GM21447 (cell line): ENCODE data around the gene SLC27A3.
"Not testable (repeated sequence)": the region's sequence is repeated elsewhere in the genome, so short reads cannot be mapped to it uniquely, and the experiment has no call there.

Source experiments
- ATAC-seq: cut with Tn5 transposase; IDR thresholded peaks from one replicate; pipeline ENCODE4 v1.9.1; 2021; ENCODE audit not compliant: unreplicated experiment

SLC27A3 gene

DNA sequence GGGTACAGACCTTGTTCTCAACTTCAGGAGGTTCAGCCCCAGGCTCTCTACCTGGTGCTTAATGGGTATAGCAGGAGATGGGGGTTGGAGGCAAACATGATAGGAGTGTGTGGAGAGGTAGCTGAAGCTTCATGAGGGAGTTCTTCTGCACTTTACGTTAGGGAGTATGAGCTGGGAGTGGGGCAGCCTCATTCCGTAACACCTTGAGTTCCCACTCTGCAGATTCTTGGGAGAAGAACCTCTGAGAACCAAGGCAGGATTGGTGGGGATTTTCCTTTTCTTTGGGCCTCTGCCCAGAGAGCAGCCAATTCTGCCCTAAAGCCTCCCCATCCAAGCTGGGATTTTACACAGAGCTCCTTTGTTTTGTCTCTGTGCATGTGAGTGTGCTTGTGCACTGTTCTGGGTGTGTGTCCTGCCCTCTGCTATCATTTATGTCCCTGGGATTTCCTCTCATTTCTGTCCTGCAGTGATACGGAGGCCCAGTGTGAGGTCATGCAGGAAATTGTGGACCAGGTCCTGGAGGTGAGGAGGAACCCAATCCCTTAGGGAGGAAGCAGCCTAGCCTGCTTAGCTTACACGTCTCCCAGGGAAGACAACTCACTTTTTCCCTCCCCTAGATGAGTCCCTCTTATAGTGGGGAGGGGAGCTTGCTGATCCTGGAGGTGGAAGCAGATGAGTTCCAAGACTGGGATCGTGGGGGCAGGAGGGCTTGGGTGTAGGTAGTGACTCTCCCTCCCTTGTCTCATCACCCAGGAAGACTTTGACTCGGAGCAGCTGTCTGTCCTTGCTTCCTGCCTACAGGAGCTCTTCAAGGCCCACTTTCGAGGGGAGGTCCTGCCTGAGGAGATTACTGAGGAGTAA, 11.6 kb upstream of the SLC27A3 start:
- no peak for ATAC-seq

DNA sequence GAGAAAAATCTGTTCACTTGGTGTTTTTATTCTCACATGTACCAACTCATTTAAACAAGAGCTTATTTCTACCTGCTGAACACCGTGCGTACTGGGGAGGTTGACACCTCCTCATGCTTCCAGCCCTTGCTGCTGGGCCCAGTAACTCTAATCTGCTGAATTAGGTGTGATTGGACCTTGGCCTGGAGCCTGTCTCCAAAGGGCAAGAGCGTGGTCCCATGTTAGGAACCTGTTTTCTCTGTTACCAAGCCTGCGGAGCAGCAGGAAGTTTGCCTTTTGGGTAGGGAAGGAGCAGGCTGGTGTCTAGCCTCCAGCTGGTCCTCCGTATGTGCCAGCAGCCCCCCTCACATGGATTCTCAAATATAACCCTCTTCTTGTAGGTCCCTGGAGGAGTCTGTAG, 10.9 kb upstream of the SLC27A3 start:
- no peak for ATAC-seq

DNA sequence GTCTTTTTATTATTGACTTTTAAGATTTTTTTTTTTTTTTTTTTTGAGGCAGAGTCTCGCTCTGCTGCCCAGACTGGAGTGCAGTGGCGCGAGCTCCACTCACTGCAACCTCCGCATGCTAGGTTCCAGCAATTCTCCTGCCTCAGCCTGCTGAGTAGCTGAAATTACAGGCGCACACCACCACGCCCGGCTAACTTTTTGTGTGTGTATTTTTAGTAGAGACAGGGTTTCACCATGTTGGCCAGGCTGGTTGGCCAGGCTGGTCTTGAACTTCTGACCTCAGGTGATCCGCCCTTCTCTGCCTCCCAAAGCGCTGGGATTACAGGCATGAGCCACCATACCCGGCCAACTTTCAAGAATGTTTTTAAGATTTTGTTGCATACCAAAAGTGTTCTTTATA, 8.5 kb upstream of the SLC27A3 start:
- ATAC-seq: not testable (repeated sequence)

DNA sequence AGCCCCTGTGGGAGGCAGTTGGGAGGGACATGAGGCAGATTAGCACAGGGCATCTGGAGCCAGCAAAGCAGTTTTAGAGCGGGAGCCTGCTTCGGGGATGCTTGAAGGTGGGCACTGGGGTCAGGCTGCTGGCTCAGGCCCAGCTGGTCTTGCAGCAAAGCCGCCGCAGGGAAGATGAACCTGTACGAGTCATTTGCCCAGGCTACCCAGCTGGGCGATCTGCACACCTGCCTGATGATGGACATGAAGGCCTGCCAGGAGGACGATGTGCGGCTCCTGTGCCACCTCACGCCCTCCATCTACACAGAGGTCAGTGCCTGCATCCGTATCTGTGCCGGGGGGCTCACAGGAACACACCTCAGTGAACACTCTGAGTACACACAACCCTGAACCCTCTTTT, 7.7 kb upstream of the SLC27A3 start:
- ATAC-seq: no peak

DNA sequence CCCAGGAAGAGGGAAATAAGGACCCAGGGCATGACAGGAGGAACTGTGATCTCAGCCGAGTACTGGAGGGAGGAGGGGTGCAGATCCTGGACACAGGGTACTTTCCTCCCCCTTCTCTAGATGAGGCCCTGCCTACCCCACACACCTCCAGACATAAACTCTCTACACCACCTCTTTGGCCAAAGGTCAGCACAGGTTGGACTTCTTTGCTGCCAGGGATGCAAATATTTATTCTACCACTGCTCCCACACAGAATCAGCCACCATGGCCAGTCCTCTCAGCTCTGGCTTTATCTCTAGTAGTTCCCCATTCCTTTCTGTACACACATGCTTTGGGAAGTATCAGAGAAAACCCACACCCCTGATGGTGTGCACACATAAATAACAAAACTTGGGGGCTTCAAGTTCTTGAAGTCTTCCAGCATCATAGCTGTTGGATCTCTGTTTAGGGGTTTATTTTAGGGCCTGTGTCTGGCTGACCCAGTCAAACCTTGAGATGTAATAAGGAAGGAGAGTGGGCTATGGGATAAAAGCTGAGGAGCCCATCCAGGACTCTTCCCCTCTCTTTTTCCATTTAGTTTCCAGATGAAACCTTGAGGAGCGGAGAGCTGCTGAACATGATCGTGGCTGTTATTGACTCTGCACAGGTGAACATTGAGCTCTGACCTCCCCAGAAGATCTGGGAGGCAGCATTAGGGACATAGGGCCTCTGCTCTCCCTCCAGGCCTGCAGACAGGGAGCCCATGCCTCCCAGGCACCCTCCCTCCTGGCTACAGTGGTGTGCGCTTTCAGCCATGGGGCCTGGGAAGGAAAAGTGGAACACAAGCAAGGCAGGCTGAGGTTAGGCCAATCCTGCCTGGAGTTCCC, 6.7 kb upstream of the SLC27A3 start:
- ATAC-seq: no peak

DNA sequence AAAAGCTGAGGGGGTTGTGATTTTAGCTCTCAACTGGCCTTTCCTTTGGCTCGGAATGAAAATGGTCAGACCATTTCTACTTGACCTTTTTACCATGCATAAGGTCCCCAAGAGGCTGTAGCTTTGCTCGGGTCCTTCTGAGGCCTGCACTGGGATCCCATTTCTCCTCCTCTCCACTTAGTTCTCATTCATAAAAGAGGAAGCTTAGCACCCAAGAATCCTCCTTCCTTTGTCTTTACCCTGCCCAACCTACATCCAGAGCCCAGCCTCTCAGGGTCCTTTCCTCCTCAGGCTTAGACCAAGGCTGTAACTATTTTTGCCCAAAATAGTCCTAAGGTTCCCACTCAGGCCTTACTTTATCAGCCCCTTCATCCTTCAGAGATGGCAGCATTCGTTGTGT, 6.0 kb upstream of the SLC27A3 start:
- ATAC-seq: no peak

DNA sequence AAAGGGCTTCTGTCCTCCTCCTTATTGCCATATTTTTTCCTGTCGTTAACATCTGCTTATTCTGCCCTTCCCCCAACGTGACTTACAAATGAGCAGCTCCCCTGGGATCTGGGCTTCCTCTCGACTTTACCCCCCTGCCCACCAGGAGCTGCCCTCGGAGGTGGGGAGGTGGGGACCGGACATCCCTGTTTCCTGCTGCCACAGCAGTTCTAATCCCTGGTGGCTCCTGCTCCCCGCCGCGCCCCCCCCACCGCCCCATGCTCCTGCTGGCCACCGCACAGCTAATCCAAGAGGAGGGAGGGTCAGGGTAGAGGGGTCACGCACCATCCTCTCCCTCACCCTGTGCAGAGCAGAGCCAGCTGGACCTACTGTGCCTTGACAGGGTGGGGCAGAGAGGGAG, 4.4 kb upstream of the SLC27A3 start:
- ATAC-seq: no peak

DNA sequence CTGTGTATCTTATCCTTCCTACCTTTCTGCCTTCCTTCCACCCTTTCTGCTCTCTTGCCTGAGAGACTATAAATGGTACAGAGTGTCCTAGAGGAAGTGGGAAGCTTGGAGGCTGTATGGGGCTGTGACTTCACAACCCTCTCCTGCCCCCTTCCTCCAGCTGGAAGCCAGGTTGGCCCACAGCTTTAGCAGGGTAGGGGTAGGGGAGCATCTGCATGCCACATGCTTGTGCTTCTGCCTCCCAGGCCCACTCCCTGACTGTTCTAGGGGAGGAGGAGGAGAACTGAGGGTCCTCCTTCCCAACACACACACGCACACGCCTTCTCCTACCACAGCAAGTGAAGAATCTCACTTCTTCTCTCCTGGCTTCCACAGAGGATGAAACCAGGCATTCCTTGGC, 3.9 kb upstream of the SLC27A3 start:
- ATAC-seq: no peak

DNA sequence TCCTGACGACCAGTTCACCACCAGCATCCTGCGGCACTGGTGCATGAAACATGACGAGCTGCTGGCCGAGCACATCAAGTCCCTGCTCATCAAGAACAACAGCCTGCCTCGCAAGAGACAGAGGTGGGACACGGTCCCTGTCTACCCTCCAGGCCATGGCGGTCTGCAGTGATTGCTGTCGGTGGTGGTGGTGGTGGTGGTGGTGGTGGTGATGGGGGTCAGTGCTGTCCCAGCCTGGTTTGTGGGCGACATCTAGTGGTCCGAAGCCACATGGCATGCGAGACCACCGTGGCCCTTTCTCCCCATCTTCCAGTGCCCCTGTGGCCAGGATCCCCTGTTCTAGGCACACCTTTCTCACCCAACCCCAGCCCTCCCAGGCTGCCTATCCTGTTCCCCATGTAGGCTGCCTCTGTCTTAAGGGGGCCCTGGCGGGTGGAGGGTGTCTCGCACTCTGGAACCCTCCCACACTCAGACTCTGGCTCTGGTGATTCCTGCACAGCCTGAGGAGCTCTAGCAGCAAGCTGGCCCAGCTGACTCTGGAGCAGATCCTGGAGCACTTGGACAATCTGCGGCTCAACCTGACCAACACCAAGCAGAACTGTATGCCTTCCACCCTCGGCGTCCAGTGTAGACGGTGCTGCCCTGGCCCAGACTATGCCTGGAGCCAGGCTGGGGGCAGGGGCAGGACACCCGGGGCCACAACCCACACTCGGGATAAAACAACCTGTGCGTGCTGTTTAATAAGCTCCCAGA, 3.2 kb upstream of the SLC27A3 start:
- no peak for ATAC-seq

DNA sequence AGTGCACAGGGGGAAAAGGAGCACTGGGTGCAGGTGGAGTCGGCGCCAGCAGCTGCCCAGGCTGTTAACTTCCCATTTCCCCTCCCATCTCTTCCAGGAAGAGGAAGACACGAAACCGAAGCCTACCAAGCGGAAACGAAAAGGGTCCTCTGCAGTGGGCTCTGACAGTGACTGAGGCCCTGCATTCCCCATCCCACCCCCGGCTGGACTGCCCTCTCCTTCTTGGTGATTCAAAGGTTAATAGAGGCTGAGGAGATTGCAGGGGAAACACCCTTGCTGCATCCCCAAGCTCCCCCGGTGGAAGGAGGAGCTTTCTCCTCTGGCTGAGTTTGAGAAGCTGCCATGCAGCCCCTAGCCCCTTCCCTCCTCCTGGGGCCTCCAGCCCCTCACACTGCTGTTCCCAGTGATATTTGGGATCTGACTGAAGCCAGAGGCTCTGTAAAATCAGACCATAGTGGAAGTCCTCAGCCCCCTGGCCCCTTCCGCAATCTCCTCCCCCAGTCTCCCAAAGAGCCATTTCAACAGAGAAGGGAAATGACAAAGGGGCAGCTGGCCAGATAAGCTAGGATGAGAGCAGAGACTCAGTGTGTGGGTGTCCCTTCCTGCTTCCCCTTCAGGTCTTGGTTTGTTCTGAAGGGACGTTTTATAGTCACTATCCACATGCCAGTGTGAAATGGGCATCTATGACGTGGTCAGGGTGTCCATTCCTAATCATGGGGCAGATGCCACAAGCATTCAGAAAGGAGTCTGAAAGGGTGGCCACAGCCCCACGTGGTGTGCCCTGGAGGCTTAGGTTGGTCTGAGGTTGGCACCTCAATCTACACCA, 1.9 kb upstream of the SLC27A3 start:
- ATAC-seq: no peak

DNA sequence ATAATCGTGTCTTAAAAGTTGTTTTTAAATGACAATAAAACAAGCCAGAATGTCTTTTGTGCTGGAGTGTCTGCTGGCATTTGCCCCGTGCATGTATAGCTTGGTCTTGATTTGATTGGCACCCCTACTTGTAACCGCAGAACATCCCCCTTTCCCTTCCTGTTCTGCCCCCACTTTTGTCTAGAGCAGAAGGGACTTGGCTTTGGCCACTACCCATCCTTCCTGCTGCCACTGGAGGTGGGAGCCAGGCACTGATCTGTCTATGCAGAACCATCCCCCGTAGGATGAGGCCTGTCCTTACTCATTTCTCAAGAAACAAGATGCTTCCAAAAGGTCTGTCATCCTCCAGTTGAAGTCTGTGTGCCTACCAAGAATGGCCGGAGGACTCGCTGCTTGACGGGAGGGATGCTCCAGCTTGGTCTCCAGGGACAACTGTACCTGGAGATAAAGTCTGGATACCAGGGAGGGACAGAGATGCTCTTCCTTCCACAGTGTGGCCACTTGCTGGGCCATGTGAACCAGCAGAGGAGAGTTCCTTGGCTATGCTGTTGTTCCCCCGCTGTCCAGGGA, 1.1 kb upstream of the SLC27A3 start:
- no peak for ATAC-seq

DNA sequence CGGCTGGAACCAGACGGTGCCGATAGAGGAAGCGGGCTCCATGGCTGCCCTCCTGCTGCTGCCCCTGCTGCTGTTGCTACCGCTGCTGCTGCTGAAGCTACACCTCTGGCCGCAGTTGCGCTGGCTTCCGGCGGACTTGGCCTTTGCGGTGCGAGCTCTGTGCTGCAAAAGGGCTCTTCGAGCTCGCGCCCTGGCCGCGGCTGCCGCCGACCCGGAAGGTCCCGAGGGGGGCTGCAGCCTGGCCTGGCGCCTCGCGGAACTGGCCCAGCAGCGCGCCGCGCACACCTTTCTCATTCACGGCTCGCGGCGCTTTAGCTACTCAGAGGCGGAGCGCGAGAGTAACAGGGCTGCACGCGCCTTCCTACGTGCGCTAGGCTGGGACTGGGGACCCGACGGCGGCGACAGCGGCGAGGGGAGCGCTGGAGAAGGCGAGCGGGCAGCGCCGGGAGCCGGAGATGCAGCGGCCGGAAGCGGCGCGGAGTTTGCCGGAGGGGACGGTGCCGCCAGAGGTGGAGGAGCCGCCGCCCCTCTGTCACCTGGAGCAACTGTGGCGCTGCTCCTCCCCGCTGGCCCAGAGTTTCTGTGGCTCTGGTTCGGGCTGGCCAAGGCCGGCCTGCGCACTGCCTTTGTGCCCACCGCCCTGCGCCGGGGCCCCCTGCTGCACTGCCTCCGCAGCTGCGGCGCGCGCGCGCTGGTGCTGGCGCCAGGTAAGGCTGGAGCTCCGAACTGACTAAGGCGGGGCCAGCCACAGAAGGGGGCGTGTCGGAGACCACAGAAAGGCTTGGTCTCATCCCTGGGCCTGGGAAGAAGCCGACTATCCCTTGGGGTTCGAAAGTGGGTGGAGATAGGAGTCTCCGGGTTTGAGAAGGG, 486 bp downstream of the SLC27A3 start:
- peak; percentile 48 for ATAC-seq

DNA sequence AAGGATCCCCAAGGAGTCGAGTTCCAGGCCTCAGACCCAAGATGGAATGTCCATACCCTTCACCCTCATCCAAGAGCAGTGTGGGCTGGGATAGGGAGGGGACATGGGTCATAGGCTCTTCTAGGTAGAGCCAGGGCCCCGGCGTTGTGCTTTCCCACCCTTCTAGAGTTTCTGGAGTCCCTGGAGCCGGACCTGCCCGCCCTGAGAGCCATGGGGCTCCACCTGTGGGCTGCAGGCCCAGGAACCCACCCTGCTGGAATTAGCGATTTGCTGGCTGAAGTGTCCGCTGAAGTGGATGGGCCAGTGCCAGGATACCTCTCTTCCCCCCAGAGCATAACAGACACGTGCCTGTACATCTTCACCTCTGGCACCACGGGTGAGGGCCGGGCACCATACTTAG, 1.1 kb downstream of the SLC27A3 start:
- no peak for ATAC-seq

DNA sequence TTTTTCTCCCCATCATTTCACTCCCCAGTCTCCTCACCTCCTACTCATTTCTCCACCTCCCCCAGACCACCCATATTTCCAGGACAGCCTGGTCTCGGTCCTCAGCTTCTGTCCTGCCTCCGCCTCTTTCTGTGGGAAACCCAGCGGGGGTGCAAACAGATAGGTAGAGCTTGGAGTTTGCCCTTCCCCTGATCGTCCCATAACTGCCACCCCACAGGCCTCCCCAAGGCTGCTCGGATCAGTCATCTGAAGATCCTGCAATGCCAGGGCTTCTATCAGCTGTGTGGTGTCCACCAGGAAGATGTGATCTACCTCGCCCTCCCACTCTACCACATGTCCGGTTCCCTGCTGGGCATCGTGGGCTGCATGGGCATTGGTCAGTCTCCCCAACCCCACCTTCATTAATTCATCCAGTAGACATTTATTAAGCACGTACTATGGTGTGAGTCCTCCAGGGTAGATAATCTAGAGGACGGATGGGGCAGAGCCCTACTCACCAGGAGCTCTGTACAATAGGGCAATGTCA, 1.7 kb downstream of the SLC27A3 start:
- ATAC-seq: no peak

DNA sequence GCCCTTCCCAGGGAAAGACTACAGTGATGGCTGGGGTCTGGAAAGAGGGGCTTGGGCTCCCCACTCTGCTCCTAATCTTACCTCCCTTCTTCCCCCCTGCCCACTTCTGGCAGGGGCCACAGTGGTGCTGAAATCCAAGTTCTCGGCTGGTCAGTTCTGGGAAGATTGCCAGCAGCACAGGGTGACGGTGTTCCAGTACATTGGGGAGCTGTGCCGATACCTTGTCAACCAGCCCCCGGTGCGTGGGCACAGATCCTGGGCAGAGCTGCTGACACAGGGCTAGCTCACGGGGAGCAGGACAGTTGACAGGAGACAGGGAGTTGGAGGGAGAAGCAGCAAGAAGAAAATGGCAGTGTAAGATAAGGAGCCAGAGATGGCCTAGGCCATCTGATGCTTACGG, 2.4 kb downstream of the SLC27A3 start:
- ATAC-seq: no peak

DNA sequence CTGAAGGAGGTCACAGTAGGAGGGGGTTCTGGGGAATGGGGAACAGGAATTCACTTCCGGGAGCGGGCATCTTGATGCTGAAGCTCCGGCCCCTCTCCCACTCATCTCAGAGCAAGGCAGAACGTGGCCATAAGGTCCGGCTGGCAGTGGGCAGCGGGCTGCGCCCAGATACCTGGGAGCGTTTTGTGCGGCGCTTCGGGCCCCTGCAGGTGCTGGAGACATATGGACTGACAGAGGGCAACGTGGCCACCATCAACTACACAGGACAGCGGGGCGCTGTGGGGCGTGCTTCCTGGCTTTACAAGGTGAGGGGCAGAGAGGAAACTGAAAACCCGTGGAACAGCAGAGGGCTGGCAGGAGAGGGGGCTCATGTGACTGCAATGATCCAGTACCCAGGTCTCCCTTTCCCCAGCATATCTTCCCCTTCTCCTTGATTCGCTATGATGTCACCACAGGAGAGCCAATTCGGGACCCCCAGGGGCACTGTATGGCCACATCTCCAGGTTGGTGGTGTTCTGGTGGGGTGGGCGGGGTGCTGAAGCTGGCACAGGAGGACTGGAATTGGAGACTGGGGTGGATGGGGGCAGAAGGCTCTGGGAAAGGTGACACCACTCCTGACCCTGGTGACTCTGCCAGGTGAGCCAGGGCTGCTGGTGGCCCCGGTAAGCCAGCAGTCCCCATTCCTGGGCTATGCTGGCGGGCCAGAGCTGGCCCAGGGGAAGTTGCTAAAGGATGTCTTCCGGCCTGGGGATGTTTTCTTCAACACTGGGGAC, 3.0 kb downstream of the SLC27A3 start:
- no peak for ATAC-seq

DNA sequence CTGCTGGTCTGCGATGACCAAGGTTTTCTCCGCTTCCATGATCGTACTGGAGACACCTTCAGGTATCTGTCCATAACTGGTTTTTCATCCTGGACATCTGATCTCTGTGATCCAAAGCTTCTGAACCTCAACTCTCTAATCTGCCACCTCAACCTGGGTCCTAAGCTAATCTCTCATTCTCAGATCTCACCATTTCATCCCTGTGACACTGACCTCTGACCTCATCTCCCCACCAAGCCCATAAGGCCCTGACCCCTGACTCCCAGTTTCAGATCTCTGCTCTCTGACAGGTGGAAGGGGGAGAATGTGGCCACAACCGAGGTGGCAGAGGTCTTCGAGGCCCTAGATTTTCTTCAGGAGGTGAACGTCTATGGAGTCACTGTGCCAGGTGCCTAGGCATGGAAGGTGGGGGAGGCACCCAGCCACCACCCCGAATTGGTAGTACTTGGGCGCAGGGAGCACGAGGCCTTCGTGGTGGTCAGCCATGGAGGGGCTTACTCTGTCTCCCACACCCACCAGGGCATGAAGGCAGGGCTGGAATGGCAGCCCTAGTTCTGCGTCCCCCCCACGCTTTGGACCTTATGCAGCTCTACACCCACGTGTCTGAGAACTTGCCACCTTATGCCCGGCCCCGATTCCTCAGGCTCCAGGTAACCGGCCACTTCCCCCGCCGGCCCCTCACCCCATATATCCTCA, 3.8 kb downstream of the SLC27A3 start:
- ATAC-seq: no peak
